Measurements from ENCODE around the gene NRXN2.

The NRXN2 gene

DNA sequence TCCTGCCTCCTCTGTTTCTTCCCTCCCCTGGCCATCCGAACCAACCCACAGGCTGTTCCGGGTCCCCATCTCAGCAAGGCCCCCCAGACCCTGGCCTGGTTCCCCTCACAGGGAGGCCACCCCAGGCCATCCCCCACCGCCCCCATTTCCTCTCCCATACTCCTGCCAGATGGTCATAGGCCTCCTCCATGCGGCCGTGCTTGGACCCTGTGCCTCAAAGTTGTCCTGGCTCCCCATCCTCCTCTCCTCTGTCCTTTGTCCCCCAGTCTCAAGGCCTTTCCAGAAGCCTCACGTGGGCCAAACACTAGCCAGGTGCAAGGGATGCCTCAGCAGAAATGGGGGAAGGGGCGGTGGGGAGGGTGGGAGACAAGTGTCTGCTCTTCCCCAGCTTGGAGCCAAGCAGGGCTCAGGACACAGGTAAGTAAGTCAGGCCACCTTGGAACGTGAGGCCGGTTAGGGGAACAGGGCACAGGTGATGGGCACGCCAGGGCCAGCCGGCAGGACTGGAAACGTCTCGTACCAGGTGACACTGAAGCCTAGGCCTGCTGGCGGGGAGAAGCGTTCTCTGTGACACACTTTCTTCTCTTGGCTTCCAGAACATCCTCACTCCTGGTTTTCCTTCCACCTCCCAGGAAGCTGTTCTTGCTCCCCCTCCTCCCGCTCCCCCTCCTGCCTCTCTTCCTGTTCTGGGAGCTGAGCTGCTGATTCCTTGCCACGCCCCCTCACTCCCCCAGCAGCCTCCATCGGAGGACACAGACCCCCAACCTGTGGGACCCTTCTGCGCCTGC, 163.5 kb downstream of the NRXN2 start:
- Mint-ChIP-seq H3K27me3 (no peaks in the 10 kb centered on the region), H3K4me1 (no peaks in the 10 kb centered on the region), H3K36me3 (no peaks in the 10 kb centered on the region), H3K4me3 (no peak overlapping the region), H3K27ac (no peak overlapping the region), H3K9me3 (no peaks in the 10 kb centered on the region)

DNA sequence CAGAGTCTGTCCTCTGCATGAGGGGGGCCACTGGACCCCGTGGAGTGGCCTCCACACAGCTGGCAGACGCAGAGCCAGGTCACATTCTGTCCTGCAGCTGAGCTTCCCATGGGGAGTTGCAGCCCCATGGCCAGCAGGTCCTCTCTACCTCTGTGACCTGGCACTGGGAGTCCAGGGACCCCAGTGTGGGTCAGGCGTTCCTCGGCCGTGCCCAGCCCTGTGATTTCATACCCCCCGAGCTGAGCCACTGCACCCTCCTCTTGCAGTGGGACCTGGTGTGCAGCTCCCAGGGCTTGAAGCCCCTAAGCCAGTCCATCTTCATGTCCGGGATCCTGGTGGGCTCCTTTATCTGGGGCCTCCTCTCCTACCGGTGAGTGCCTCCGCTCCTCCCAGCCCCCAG, 164.1 kb downstream of the NRXN2 start:
- H3K36me3 Mint-ChIP-seq, result no peaks in the 10 kb centered on the region
- H3K27me3 Mint-ChIP-seq, result no peaks in the 10 kb centered on the region
- H3K4me3 Mint-ChIP-seq, result no peak overlapping the region
- no peaks in the 10 kb centered on the region for H3K9me3 Mint-ChIP-seq
- no peak overlapping the region for H3K27ac Mint-ChIP-seq
- H3K4me1 Mint-ChIP-seq, result no peaks in the 10 kb centered on the region

DNA sequence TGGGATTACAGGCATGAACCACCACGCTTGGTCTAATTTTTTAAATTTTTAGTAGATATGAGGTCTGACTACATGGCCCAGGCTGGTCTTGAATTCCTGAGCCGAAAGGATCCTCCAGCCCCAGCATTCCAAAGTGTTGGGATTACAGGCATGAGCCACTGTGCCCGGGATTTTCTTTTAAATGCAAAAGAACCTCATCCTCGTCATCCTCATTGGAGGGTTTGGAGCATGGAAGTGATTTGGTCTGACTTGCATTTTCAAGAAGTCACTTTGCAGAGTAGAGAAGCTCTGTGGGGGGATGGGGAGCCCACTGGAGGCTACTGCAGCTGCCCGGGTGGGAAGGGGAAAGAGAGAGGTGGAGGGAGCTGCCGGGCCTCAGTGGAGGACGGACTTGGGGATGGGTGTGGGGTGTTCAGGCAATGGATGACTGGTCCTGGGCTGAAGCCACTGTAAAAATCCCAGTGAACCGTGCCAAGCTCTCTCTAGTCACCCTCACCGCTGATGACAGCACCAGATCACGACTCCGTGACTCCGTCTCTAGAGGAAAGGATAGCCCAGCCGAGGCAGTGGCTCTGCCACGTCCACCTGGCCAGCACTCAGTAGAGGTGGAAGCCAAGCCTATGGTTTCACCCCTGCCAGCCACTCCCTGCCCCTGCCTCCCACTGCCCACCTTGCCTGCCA, 164.8 kb downstream of the NRXN2 start:
- Mint-ChIP-seq H3K9me3 (no peaks in the 10 kb centered on the region), H3K27me3 (no peaks in the 10 kb centered on the region), H3K27ac (no peak overlapping the region), H3K4me3 (no peak overlapping the region), H3K4me1 (no peaks in the 10 kb centered on the region), H3K36me3 (no peaks in the 10 kb centered on the region)

DNA sequence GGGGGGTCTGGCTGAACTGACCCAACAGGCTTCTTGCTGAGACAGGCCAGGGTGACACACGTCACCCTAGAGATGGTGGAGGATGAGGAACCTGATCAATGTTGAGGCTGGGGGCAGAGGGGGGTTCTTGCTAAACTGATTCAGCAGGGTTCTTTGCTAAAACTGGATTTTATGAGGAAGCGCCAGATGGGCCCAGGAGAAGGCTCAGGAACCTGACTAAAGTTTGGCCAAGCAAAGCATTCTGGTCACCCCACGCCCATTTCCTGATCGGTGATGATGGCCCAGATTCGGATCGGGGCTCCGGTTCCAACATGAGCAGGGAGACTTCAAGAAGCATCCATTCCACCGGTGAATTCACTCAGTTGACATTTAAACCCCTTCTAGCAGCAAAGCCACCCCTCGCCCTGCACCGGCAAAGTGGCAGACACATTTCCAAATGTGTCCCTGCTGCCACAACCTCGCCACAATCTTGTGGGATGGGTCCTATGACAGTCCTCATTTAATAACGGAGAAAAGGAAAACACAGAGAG, 166.2 kb downstream of the NRXN2 start:
- no peak overlapping the region for H3K27ac Mint-ChIP-seq

More for the DNA sequence above, 166.2 kb downstream of the NRXN2 start:
- Mint-ChIP-seq H3K27me3 (no peaks in the 10 kb centered on the region), H3K4me3 (no peak overlapping the region), H3K36me3 (no peaks in the 10 kb centered on the region), H3K4me1 (no peaks in the 10 kb centered on the region), H3K9me3 (no peaks in the 10 kb centered on the region)
